ENCODE measurements around the gene TAAR9.

The TAAR9 gene, protein sequence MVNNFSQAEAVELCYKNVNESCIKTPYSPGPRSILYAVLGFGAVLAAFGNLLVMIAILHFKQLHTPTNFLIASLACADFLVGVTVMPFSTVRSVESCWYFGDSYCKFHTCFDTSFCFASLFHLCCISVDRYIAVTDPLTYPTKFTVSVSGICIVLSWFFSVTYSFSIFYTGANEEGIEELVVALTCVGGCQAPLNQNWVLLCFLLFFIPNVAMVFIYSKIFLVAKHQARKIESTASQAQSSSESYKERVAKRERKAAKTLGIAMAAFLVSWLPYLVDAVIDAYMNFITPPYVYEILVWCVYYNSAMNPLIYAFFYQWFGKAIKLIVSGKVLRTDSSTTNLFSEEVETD

DNA sequence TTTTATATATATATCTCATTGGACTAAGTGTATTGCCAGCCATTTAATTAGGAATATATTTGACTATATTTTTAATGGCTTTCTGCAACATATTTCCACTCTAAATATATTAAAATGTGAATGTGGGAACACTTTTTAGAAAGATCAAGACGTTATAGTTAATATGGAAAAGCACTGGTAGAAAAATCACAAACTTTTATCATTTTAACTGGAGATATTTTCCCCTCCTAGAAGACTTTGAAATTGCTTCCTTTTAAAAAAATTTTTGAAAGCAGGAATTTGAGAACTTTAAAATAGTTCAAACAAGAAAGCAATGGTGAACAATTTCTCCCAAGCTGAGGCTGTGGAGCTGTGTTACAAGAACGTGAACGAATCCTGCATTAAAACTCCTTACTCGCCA, at the start of gene TAAR9:
TAAR9 (plus strand) TSS at position 301 of the 400 bp plus-strand sequence; CDS start at position 314, 13 bp downstream.
- DNase-seq (ENCODE audit: low read depth in 3 of 3, low spot score in 1 of 3), result no peak

DNA sequence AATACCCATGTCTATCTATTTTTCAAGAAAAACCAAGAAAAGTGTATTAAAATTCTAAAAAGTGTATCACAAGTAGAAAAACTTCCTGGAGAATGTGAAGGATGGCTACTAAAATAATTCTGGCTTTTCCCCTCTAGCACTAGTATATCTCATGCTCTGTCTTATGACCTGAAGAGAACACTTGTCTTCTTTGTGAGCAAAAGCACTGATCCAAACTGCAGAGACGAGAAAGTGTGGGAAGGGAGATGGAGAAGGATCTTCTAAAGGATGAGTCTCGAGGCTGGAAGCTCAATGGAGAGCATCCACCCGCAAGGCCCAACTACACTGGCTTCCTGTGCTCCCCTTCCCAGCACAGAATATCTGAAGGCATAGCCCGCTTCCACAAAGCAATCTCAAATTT, 48.7 kb upstream of the TAAR9 start:
- no peak for DNase-seq (ENCODE audit: low read depth in 3 of 3, low spot score in 1 of 3)

DNA sequence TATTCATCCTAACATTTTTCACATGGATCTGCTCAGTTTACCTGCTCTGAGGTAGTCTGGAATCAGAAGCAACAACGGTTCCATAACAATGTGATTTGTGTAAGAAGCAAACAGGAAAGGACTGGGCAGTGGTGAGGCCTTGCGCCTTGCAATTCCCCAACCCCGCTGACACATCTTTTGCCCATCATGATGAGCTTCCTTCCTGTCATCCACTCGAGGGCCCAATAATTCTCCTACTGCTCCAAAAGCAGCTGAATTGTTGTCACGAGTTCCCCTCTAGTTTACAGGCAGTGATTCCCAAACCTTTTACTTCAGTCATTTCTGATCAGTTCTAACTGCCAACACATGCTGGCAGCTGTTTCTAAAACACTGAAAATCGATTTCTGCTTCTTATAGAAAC, 48.1 kb upstream of the TAAR9 start:
- no peak for DNase-seq (ENCODE audit: low read depth in 3 of 3, low spot score in 1 of 3)

DNA sequence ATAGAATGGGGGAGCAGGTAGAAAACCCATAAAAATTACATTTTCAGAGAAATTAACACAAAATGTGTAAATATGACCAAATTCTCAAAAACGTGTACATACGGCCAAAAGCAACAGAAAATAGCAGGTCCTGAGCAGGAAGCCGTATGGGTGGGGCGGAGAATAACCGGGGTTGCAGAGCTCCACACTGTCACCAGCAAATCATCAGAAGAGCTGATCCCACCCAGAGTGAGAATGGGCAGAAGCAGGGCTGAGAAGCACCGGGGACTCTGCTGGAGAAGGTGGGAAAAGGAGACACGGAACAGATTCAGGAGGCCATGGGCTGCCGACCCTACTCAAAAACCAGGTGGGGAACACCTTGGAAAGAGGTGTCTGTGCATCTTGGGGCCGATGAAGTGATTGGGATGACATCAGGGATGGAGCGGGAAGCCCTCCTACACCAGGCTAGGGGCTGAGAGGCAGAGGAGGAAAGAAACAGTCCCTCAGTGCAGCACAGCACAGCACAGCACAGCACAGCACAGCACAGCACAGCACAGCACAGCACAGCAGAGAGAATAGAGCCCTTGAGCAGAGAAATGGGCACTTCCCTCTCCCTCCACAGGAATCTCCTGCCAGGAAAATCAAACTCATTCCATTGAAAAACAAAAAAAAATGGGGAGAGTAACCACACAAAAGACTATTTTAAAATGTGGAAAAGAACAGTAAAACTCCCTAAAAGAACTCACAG, 47.4 kb upstream of the TAAR9 start:
- no peak for DNase-seq (ENCODE audit: low read depth in 3 of 3, low spot score in 1 of 3)

DNA sequence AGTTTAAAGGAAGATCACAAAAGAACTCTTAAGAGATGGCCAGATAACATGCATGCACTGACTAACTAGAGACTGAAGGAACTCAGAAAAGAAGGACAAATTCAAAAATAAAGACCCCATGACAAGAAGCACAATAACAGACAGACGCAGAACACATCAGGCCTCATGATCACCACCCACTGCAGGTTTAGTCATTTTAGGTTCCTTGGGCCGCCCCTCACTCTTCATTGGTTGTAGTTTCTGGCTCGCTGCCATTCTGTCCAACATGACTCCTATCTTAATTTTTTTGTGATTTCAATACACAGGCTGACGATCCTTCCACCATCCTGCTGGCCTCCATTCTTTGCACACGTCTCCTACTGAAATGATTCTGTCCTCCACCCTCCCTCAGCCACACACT, 46.8 kb upstream of the TAAR9 start:
- DNase-seq (ENCODE audit: low read depth in 3 of 3, low spot score in 1 of 3), result no peak

DNA sequence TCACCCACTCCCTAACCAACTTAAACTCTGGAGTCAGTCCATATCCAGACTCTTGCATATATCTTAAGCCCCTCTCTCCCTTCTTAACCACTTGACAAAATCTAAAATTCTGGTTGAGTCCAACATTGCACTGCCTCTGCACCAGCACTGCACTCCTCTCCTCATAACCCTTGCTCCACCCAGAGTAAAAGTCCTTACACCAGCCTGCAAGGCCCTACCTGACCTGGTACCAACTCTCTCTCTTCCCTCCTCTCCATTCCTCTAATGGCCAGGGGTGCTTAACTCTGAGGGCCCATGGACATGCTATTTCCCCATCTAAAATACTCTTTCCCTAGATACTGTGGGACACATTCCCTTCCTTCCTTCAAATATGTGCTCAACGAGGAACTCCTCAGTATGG, 46.2 kb upstream of the TAAR9 start:
- no peak for DNase-seq (ENCODE audit: low read depth in 3 of 3, low spot score in 1 of 3)

DNA sequence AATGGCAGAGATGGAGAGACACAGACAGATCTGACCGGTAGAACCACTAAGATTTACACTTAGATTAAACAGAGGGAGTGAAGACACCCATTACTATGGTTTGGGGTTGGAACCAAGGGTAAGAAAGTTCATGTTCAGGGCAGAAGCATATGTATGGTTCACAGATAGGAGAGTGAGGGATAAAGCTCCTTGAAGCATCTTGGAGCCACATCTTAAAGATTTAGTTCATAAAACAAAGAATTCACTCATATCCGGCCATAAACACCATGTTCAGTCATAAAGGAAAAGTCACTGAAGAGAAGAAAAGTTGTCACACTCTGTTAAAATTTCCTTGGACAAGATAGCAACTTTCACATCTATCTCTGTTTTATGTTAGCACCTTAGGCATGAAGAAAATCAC, 43.1 kb upstream of the TAAR9 start:
- no peak for DNase-seq (ENCODE audit: low read depth in 3 of 3, low spot score in 1 of 3)

DNA sequence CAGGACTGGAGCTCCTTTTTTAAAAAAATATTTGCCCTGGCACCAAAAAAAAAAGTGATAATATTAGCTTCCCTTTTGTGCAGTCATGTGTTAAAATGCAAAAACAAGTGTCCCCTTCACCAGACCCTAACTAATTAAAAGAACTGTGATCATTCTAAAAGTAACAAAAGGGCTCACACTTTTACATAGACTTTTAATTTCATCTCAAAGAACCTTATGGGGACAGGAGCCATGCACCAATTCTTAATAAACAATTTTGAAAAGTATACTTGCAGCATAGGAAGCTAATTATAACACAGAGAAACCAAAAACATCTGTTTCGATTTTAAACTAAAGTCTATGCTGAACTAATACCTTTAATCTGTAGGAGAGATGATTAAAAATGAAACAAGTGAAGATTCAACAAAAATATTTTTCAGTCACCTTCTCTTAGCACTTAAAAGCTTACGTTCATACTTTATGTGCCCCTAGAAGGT, 42.4 kb upstream of the TAAR9 start:
- DNase-seq (ENCODE audit: low read depth in 3 of 3, low spot score in 1 of 3), result no peak

DNA sequence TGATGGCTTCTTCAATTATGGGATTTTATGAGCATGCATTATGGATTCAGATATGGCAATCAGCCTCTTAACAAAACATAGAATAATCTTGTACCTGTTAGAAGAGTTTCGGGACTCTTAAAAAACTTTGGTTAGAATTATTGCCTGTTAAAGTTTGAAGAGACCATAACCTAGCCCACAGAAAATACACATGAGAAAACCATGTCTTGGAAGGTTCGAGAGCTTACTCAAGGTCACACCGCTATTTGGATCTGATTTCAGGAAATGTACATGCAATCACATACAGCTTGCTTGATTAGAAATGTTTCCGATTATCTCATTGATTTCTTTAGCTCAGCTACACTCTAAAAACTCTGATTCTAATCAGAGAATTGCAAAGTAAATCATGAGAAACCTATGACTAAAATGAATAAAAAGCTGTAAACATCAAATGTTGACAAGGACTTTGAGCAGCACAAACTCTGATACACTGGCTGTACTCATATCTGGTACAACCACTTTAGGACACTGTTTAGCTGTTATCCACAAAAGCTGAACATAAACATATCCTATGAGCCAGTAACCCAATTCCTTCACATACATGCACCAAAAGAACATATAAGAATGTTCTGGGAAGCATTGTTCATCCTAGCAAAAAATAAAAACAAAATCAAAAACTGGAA, 41.4 kb upstream of the TAAR9 start:
- DNase-seq (ENCODE audit: low read depth in 3 of 3, low spot score in 1 of 3), result no peak

DNA sequence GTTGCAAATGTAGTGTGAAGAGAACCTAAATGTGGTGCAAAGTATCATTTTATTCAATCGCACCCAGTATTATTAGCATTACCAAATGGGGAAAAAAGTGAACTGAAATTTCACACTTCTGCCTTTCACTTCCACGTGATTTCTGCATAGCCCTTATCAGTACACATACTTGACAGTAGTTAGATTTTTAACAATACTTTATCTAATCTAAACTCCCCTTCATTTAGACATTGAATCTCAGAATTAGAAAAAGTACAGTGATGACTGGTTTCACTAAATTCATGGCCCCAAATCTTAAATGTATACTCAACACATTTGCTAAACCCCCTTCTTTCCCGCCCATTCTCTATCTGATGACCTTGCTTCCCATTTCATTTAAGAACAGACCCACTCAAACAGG, 39.4 kb upstream of the TAAR9 start:
- DNase-seq (ENCODE audit: low read depth in 3 of 3, low spot score in 1 of 3), result no peak

DNA sequence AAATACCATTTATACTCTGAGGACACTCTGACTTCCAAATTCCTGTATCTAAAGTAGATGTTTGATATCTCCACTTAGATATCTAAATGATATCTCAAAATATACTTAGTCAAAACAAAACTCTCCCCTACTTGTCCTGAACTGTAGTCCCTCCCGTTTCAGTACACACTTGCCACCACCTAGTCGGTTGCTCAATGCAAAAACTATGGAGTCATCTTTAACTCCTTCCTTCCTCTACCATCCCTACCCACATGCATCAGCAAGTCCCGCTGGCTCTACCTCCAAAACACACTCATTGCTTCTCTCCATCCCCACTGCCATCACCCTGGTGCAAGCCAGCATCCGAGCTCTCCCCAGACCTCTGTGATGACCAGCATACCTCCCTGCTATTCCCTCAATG, 38.3 kb upstream of the TAAR9 start:
- no peak for DNase-seq (ENCODE audit: low read depth in 3 of 3, low spot score in 1 of 3)

DNA sequence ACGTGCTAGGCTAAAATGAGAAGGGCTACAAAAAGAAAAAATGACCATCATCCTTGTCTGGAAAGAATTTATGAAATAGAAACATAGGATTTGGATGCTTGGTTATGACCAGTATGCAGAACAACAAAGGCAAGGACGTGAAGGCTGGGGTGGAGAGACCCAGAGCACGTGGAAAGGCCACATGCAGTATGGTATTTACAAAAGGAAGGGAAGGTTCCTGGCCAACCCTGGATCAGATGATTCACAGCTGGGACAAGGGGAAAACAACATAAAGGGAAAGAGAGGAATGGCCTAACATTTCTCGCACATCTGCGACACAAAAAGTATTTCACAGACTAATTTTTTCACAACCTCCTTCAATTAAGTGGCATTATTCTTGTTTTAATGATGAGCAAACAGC, 33.3 kb upstream of the TAAR9 start:
- no peak for DNase-seq (ENCODE audit: low read depth in 3 of 3, low spot score in 1 of 3)

DNA sequence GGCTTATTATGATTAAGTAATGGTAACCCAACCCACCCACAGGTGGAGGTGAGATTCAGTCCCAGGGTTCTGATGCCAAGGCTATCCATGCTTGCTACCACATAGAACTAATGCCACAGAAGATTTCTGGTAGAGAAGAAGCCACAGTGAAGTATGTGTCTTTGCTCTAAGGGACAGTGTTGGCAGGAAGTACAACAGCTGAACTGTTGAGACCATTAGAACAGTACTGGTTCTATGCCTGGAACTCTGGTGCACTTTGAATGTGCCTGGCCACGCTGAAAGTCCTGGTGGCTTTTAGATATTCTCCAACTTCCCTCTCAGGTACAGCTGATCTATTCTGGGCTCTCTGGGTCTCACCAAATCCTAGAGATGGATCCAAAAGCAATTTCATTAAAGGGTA, 32.9 kb upstream of the TAAR9 start:
- DNase-seq (ENCODE audit: low read depth in 3 of 3, low spot score in 1 of 3), result no peak

DNA sequence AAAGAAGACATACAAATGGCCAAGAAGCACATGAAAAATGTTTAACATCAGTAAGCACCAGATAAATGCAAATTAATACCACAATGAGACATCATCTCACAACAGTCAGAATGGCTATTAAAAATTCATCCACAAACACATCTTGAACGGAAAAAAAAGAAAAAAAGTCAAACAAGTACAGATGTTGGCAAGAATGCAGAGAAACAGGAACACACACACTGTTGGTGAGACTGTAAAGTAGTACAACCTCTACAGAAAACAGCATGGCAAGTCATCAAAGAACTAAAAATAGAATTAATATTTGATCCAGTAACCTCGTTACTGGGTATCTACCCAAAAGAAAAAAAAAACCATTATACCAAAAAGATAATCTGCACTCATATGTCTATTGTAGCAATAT, 31.6 kb upstream of the TAAR9 start:
- no peak for DNase-seq (ENCODE audit: low read depth in 3 of 3, low spot score in 1 of 3)

DNA sequence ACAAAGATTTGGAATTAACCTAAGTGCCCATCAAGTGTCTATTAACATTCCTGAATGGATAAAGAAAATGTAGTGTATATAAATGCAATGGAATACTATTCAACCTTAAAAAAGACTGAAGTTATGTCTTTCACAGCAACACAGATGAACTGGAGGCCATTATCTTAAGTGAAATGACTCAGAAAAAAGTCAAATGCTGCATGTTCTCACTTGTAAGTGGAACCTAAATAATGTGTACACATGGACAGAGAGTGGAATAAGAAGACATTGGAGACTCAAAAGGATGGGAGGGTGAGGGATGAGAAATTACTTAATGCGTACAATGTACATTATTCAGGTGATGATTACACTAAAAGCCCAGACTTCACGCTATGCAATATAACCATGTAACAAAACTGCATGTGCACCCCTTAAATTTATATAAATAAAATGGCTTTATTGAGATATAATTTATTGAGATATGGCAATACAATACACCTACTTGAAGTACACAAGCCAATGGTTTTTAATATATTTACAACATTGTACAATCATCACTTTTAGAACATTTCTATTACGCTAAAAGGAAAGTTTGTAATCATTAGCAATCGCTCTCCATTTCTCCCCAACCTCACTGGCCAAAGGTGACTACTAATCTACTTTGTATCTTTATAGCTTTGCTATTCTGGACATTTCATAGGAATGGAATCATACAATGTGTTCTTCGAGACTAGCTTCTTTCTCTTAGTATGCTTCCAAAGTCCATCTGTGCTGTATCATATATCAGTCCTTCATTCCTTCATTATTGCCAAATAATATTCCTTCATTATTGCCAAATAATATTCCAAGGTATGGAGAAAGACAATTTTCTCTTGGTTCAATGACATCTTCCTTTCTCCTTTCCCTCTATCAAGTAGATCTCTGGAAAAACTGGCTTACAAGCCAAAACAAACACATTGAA, 30.9 kb upstream of the TAAR9 start:
- no peak for DNase-seq (ENCODE audit: low read depth in 3 of 3, low spot score in 1 of 3)

DNA sequence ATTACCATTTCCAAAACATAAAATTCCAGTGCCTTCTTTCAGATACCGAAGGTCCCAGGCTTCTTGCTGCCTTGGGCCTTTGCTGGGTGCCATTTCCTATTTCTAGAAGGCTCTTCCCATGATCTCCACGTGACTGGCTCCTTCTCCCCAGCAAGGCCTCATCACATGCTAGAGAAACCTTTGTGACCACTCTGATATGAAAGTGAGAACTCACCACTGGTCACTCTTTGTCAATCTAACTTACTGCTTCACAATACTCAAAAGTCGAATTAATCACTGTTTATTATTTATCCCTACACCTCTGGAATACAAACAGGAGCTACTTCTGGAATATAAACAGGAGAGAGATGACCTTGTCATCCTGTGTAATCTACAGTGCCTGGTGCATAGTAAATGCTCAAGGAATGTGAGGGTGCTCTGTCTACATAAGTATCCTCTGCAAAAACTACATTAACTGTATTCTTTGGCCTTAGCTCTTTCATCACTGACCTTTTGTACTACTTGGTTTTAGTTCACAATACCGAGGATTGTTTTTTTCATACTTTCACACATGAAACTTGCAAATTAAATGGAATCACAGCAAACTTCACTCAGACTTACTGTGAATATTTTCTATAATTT, 26.8 kb upstream of the TAAR9 start:
- no peak for DNase-seq (ENCODE audit: low read depth in 3 of 3, low spot score in 1 of 3)

DNA sequence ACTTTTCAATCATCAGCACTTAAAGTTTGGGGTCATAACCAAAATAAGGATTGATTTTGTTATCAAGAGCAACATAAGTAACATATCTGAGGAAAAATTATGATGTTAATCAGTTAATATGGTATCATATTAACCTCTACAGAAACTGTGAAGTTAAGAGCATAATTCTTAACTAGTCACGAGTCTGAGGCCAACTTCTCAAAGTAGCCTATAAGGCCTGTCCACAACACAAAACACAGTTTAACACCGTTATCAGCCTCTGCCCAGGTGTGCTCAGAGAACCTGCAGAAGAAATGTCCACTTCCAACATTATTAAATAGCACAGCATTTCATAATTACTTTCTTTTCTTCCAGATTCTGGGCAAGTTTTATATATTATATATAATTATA, 26.3 kb upstream of the TAAR9 start:
- no peak for DNase-seq (ENCODE audit: low read depth in 3 of 3, low spot score in 1 of 3)

DNA sequence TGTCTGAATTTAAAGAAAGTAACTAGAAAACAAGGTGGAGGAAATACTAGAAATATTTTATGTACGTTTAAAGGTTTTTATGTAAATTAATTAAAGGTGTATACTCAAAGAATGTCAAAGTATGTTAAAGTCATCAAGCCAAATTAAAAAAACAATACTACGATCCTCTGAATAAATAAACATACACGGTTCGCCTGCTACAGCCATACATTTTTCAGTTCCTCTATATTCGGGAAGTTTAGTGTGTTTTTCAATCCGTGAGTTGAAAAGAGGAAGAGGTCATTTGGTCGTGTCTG, 25.8 kb upstream of the TAAR9 start:
- DNase-seq (ENCODE audit: low read depth in 3 of 3, low spot score in 1 of 3), result no peak

DNA sequence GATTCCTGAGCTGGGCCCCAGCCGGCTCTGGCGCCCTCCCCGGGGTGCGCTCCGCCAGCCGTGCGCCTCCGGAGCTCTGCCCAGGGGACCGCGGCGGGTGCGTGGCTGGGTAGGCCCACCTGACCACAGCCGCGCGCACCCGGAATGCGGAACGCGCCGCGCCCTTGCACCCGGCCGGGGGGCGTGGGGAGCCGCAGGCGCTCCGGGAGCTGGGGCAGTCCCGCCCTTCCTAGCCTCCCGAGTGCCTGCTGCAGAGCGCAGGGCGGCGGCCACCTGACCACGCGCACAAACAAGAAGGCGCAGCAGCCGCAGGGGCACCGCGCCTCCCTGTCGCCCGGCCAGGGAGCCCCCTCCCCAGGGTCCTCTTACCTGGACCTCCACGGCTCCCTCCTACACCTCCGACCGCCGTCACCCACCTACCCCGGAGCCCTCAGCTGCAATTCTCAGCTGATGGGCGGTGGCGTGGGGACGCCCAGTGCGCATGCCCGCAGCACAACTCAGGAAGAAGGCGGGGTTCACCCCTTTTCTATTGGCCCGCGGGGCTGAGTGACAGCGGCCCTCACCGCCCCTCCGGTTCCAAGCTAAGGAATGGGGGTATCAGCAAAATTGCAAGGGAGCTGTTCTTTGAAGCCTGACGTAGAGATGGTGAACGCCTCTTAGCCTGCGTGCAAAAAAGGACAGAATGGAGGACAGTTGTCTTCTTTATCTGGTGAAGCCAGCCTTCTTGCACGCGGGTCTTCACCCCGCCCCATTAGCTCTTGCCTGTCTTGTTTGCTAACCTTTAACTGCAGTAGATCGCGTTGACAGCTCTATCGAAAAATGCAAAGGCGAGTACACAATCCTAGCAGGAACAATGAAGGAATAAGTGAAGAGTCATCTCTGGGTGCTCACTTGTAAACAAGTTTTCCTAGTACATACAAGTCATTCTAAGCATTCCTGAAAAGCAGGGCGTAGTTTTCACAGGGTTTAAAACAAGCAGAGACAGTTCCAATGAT, 25.1 kb upstream of the TAAR9 start, which contains the start of gene STX7:
STX7 (minus strand) TSS at position 479 of the 995 bp plus-strand sequence. CDS start 9,586 bp downstream, outside the sequence.
- DNase-seq (ENCODE audit: low read depth in 3 of 3, low spot score in 1 of 3), result peak; percentile 66 to 76 (median 70)

Data from stimulated activated CD4-positive, alpha-beta T cell treated with anti-CD3 and anti-CD28 coated beads, TNF-alpha, amount 100 ng/mL, for 1 hour (primary cell).